ACC112 (cell line): ENCODE results near the gene STPG4.
A peak's percentile ranks its signal among the peaks of the same experiment; 100 is the strongest.

Experiments used
- H2AFZ ChIP-seq: fragments of 200-600 bp; sonication (generic); one replicate; pipeline ENCODE4 v1.6.0; 2017; ENCODE audit warnings: antibody characterized with exemption, low read length; ENCODE audit not compliant: unreplicated experiment
- H3K27ac ChIP-seq: fragments of 200-600 bp; sonication (generic); 2 replicates; pipeline ENCODE4 v1.5.1; 2014; ENCODE audit warnings: low read depth, mild to moderate bottlenecking, antibody characterized with exemption, low read length, moderate library complexity
- H3K27me3 ChIP-seq: fragments of 200-600 bp; sonication (generic); 2 replicates; pipeline ENCODE4 v1.6.1; 2014; ENCODE audit warnings: mild to moderate bottlenecking, antibody characterized with exemption, low read length, moderate library complexity, mixed read lengths; ENCODE audit not compliant: insufficient read depth
- H3K36me3 ChIP-seq: fragments of 200-600 bp; sonication (generic); 2 replicates; pipeline ENCODE4 v1.6.1; 2016; ENCODE audit warnings: mild to moderate bottlenecking, antibody characterized with exemption, low read length, moderate library complexity, mixed read lengths; ENCODE audit not compliant: insufficient read depth
- H3K4me1 ChIP-seq: fragments of 200-600 bp; sonication (generic); one replicate; pipeline ENCODE4 v1.6.1; 2016; ENCODE audit warnings: low read length, mixed read lengths; ENCODE audit not compliant: insufficient read depth, unreplicated experiment, control insufficient read depth
- H3K4me3 ChIP-seq: fragments of 200-600 bp; sonication (generic); 2 replicates; pipeline ENCODE4 v1.5.1; 2014; ENCODE audit warnings: mild to moderate bottlenecking, low read depth, low read length
- H3K79me2 ChIP-seq: fragments of 200-600 bp; sonication (generic); one replicate; pipeline ENCODE4 v1.6.0; 2016; ENCODE audit warnings: low read length; ENCODE audit not compliant: control insufficient read depth, unreplicated experiment, insufficient read depth

Gene STPG4

DNA sequence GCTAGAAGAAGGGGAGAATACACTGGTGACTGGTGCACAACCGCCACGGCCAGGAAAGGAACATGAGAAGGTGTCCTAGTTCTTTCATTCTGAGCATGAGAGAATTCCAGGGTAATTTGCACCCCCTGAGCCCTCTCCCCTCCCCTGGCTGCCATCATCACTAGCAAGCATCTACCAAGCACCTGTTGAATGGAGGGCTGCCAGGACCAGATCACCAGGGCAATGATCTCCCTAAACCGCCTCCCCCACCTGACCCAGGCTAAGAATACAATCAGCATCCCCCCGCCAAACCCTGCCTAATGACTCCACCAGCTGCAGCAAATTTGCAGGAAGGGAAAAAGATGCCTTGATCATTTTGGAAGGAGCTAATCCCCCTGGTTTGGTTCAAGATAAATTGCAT lies 100.2 kb downstream of the STPG4 start:
- Histone ChIP-seq H2AFZ (no peak overlapping the region), H3K79me2 (no peaks in the 10 kb centered on the region), H3K4me1 (peaks cover 36% of the 10 kb centered on the region), H3K36me3 (peaks cover 33% of the 10 kb centered on the region; the same call in 1 of the 2 replicates), H3K27ac (no peak overlapping the region), H3K4me3 (no peak overlapping the region), H3K27me3 (no peaks in the 10 kb centered on the region)

DNA sequence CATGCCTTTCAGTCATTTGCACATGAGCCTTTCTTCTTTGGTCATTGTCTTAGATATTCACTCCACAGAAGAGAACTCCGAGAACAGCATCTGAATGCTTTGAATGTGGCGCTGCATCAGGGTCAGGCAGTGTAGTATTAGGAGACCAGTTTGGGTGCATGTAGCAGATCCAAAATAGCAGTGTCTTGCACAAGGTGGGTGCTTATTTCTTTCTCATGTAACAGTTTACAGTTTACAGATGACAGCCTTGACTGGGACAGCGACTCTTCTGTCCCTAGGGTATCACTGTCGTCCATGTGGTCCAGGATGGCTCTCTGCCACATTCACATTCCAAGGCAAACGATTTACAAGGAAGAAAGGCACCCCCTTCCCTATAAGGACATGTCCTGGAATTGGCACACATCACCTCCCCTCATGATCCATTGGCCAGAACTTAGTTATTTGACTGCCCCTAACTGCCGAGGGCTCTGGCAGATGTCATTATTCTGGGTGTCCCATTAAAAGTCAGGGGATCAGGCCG lies 101.0 kb downstream of the STPG4 start:
- Histone ChIP-seq H3K4me1 (peaks cover 36% of the 10 kb centered on the region), H3K4me3 (no peak overlapping the region), H3K27ac (no peak overlapping the region), H2AFZ (no peak overlapping the region), H3K36me3 (peaks cover 33% of the 10 kb centered on the region; the same call in 1 of the 2 replicates), H3K79me2 (no peaks in the 10 kb centered on the region), H3K27me3 (no peaks in the 10 kb centered on the region)

DNA sequence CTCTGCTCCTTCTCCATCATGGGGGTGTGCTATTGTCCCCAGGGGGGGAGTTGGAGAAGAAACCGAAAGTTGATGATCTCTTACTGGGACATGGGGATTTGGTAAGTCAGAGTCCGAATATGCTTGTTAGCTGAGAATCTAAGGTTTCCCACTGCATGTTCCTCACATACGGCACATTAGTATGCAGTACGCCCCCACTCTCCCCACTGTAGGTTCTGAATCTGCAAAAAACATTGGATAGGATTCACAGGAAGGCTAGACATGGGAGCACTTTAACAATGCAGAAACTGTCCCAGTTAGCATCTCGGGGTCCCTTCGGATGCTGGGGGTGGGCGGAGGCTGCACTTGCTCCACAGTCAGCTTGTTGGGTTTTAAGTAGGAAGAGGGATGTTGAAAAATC lies 102.3 kb downstream of the STPG4 start:
- H3K36me3 ChIP-seq: peaks cover 33% of the 10 kb centered on the region; the same call in 1 of the 2 replicates
- no peaks in the 10 kb centered on the region for H3K27me3 ChIP-seq
- peaks cover 28% of the 10 kb centered on the region for H3K4me1 ChIP-seq
- H2AFZ ChIP-seq: no peak overlapping the region
- no peak overlapping the region for H3K27ac ChIP-seq
- no peaks in the 10 kb centered on the region for H3K79me2 ChIP-seq
- no peak overlapping the region for H3K4me3 ChIP-seq

DNA sequence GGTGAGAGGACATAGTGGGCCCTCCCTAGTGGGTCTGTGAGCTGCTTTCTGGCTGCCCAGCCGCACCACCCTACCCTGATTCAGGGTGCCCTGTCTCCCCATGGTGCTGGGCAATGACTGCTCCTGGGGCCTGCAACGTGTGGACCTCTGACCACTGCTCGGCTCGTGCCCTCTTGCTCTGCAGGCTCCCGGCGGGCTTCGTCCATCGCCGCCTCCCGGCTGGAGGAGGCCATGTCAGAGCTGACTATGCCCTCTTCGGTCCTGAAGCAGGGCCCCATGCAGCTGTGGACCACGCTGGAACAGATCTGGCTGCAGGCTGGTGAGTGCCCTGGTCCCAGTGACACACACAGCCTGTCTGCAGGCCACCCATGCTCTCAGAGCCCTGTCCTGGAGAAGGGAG lies 103.5 kb downstream of the STPG4 start:
- H2AFZ ChIP-seq: no peak overlapping the region
- H3K27ac ChIP-seq: no peak overlapping the region
- peaks cover 15% of the 10 kb centered on the region for H3K4me1 ChIP-seq
- H3K79me2 ChIP-seq: no peaks in the 10 kb centered on the region
- H3K36me3 ChIP-seq: peaks cover 33% of the 10 kb centered on the region; the same call in 1 of the 2 replicates
- no peaks in the 10 kb centered on the region for H3K27me3 ChIP-seq
- no peak overlapping the region for H3K4me3 ChIP-seq

DNA sequence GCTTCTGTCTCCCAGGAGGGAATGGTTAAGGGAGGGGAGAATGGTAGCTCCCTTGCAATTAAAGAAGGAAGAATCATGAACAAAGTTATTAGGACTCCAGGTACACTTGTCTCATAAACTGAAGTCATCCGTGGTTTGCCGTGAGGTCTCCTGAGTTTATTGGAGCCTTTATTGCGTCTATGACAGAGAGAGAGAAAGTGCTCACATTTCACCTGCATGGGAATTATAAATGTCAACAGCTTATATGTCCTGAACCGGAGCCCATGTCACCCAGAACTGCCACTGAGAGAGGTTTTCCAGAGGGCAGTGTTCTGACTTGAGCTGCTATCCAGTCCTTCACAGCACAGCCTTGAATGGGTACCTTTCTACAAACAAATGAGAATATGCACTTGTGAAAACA lies 104.3 kb downstream of the STPG4 start:
- Histone ChIP-seq H2AFZ (no peak overlapping the region), H3K27me3 (no peaks in the 10 kb centered on the region), H3K36me3 (peaks cover 33% of the 10 kb centered on the region; the same call in 1 of the 2 replicates), H3K4me1 (peaks cover 7% of the 10 kb centered on the region), H3K4me3 (no peak overlapping the region), H3K79me2 (no peaks in the 10 kb centered on the region), H3K27ac (no peak overlapping the region)

- H3K36me3 ChIP-seq: peaks cover 28% of the 10 kb centered on the region; the same call in 1 of the 2 replicates
- H3K4me1 ChIP-seq: peaks cover 1% of the 10 kb centered on the region
- no peaks in the 10 kb centered on the region for H3K27me3 ChIP-seq
- no peak overlapping the region for H3K4me3 ChIP-seq
- H3K79me2 ChIP-seq: no peaks in the 10 kb centered on the region
- no peak overlapping the region for H3K27ac ChIP-seq
- no peak overlapping the region for H2AFZ ChIP-seq
Observed at GRCh38 chr2:47050021-47050760, 104.9 kb downstream of the STPG4 start.

DNA sequence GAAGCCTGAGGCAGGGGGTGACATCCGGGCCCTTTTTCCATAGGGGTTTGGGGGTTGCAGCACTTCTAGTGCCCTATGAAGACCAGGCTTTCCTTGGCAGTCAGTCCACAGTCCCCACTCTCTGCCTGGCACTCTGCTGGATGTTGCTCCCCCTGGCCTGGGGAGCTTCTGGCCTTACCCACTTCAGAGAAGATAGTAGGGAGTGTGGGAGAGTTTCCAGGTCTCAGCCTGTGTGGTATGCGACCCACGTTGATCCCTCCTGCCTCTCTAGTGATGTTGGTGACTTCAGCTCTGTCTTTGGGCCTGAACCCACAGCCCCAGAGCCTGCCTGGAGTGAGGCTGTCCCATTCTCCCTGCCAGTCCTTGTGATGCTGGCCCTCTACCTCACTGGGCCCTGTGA lies 105.6 kb downstream of the STPG4 start:
- H2AFZ ChIP-seq: no peak overlapping the region
- no peak overlapping the region for H3K27ac ChIP-seq
- no peaks in the 10 kb centered on the region for H3K4me1 ChIP-seq
- no peaks in the 10 kb centered on the region for H3K79me2 ChIP-seq
- peaks cover 27% of the 10 kb centered on the region; the same call in 1 of the 2 replicates for H3K36me3 ChIP-seq
- no peak overlapping the region for H3K4me3 ChIP-seq
- no peaks in the 10 kb centered on the region for H3K27me3 ChIP-seq

DNA sequence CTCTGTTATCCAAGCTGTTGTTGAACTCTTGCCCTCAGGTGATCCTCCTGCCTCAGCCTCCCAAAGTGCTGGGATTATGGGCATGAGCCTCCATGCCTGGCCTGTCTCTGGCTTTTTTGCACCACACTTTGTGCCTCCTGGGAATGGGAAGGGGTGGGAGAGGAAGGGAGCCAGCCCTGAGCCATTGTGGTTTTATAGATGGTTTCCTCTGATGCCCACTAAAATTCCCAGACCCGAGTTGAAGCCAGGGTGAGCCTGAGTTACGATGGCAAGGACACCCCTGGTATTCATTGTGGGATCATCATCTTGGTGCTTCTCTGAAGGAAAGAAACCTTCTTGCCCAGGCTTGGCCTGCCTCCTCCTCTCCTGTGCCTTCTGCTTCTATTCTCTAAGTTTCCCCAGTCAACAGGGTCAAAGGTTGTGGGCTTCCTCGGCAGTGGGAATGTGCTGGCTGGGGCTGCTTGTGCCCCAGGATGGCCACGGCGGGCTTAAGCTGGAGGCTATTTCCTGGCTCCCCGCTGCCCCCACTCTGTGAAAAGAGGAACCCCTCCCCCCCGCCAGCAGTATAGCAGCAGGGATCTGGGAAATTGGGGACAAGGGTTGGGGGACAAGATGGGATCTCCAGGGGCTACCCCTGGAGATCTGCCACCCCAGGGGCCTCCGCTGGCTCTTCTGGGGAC lies 106.2 kb downstream of the STPG4 start:
- Histone ChIP-seq H3K36me3 (peaks cover 30% of the 10 kb centered on the region; the same call in 1 of the 2 replicates), H3K4me3 (no peak overlapping the region), H3K4me1 (peaks cover 5% of the 10 kb centered on the region), H2AFZ (no peak overlapping the region), H3K79me2 (no peaks in the 10 kb centered on the region), H3K27ac (no peak overlapping the region), H3K27me3 (no peaks in the 10 kb centered on the region)

GRCh38 chr2:47046271-47046670 lies 108.8 kb downstream of the STPG4 start:
- H3K4me3 ChIP-seq: no peak overlapping the region
- no peak overlapping the region for H3K27ac ChIP-seq
- peaks cover 28% of the 10 kb centered on the region for H3K4me1 ChIP-seq
- no peaks in the 10 kb centered on the region for H3K27me3 ChIP-seq
- H2AFZ ChIP-seq: no peak overlapping the region
- peaks cover 15% of the 10 kb centered on the region; the same call in 1 of the 2 replicates for H3K36me3 ChIP-seq
- no peaks in the 10 kb centered on the region for H3K79me2 ChIP-seq

DNA sequence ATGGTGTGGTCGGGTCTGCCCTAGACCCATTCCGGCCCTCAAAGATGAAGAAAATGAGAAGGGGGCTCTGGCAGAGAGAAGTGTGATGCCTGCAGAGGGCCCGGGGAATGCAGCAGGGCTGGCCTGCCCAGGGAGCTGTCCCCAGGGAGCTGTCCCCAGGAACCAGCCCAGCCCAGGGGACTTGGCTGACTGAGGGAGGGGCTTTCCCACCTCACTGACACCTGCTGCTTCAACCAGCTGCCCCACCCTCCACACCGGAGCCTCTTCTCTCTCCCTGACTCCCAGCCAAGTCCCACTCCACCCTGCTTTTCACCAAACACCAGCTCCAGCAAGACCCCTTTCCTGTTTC lies 111.2 kb downstream of the STPG4 start:
- H3K36me3 ChIP-seq: peaks cover 4% of the 10 kb centered on the region; the same call in 1 of the 2 replicates
- peaks cover 39% of the 10 kb centered on the region for H3K4me1 ChIP-seq
- peak overlapping the region; percentile 92 for H3K27ac ChIP-seq
- no peaks in the 10 kb centered on the region for H3K27me3 ChIP-seq
- no peak overlapping the region for H3K4me3 ChIP-seq
- peaks cover 4% of the 10 kb centered on the region for H3K79me2 ChIP-seq
- no peak overlapping the region for H2AFZ ChIP-seq
